Measurements from ENCODE around the gene MCRIP1. TPM values are rescaled to one million over a fixed set of nuclear protein-coding genes. Genes with fewer than 3 reads are reported as not detected.

Gene MCRIP1
- total and polyA plus RNA-seq, 9 of the 15 experiments (the other 6 are each of a cell fraction or from before 2014, with no cell fraction given): 0.39 to 35.8 (median 9.7) TPM

DNA sequence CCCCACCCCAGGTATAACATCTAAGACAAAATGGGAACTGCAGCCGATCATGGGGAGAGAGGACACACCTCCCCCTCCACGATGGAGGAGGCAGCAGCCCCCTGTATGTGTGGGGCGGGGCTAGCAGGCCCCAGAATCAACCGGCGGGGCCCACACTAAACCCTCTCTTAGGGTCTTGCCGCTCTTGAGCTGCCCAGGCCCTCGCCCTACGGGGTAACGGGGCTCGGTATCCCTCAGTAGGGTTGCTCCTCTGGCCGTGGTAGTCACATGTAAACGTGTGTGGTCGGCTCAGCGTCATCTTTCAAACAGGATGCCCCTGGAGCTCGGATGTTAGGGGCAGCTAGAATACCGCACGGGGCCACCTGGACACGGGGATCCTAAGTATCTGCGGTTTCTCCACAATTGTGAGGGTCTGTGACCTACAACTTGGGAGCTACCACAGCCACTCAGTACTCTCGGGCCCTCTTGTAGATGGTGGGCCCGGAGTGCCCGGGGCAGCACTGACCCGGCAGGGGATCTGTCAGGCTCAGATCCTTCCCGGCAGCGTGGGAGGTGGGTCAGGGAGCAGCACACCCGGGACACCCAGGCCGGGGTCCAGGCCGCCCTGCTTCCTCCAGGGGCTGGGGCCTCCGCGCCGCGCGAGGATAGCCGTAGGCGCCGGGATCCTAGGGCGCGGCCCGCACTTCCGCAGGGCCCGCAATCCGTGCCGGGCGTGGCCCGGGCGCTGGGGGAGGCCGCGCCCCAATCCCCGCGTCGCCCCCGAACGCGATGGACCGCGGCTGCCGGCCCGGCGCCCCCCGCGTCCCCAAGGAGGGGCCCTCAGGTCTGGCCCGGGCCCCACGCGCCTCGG lies 37.3 kb upstream of the MCRIP1 start:
- H4K20me1 ChIP-seq (replicated peaks; ENCODE audit: control insufficient read depth, insufficient read depth, low read length): peaks cover 35% of the 10 kb centered on the region
- ChIA-PET POLR2A (interaction anchor here (0.6 to 2.6 kb wide), 16 partner anchors 9 to 200 kb away, joined by 3 to 13 read pairs (median 4); partner anchors contain the start of genes MCRIP1 and P4HB), CTCF (ENCODE audit: low intra/inter-chr PET ratio) (interaction anchor here (0.9 kb wide), 1 partner anchor 137 kb away, joined by 3 read pairs; no protein-coding TSS in a partner anchor)
- DNase-seq (ENCODE audit: extremely low read depth in 1 of 4, low spot score in 3 of 4) (peak; percentile 26 to 61 (median 32)), ATAC-seq (no peak), FAIRE-seq (no peak)
- H3K27me3 ChIP-seq (ENCODE audit: control insufficient read depth in 2 of 2, insufficient read depth in 2 of 2, low read length in 2 of 2): no peaks in the 10 kb centered on the region
- intact Hi-C loops (cut with micrococcal nuclease) (no loop called here), in situ Hi-C loops (cut with MboI) (no loop called here)
- H3K9me3 ChIP-seq (replicated peaks; ENCODE audit: control insufficient read depth, insufficient read depth, low read depth, low read length): no peaks in the 10 kb centered on the region
- peak overlapping the region; percentile 93 for H3K27ac ChIP-seq (ENCODE audit: extremely low read depth, low read depth, low read length)
- H3K36me3 ChIP-seq (ENCODE audit: control insufficient read depth, insufficient read depth, low read length): peaks cover 37% of the 10 kb centered on the region; the same call in 2 of the 3 replicates
- no peak overlapping the region for H2AFZ ChIP-seq (ENCODE audit: low read depth, low read length)
- H3K9me1 ChIP-seq (ENCODE audit: control insufficient read depth, insufficient read depth, low read length): no peaks in the 10 kb centered on the region
- peaks cover 46% of the 10 kb centered on the region for H3K79me2 ChIP-seq (ENCODE audit: control insufficient read depth, insufficient read depth, low read length)
- peak overlapping the region; percentile 93 for H3K4me3 ChIP-seq
- BruUV-seq (replicated peaks): no TSS peak
- H3K4me2 ChIP-seq (ENCODE audit: insufficient read depth, low read length): peak overlapping the region; percentile 93
- peak overlapping the region; percentile 88 to 98 for H3K9ac ChIP-seq (ENCODE audit: insufficient read depth in 1 of 2, low read depth in 2 of 2, low read length in 2 of 2)
- H3K4me1 ChIP-seq (replicated peaks in 1 of 2; ENCODE audit: control insufficient read depth in 2 of 2, insufficient read depth in 2 of 2, low read length in 2 of 2): peaks cover 29 to 78% of the 10 kb centered on the region in 2 experiments
- WGBS (ENCODE audit: insufficient coverage, low coverage, missing lambda C conversion rate): under 1% methylated on average over 44 of the region's 65 CpGs
- TF ChIP-seq FOXA1 (IDR thresholded peaks at IDR 0.05; ENCODE audit: borderline replicate concordance) (no peak), FUS (optimal IDR thresholded peaks at IDR 0.05; ENCODE audit: low read depth, low read length) (peak; percentile 48), ZNF408 (CRISPR knock-in tag; IDR thresholded peaks at IDR 0.05; ENCODE audit: low read depth) (no peak), ZNF740 (CRISPR knock-in tag; IDR thresholded peaks at IDR 0.05) (no peak), ZNF740 (tag; IDR thresholded peaks at IDR 0.05) (no peak), RBBP5 (IDR thresholded peaks at IDR 0.05; ENCODE audit: borderline replicate concordance, insufficient read depth, low read length, poor library complexity, severe bottlenecking) (no peak), ZBTB7A (IDR thresholded peaks at IDR 0.05; ENCODE audit: borderline replicate concordance, control insufficient read depth, low read depth, low read length) (peak; percentile 16; the same call in 1 of the 2 replicates), MXI1 (IDR thresholded peaks at IDR 0.05; ENCODE audit: low read depth, low read length) (0 out of 2 replicates have a peak, but pooled peaks have one; percentile 37), ZNF197 (CRISPR knock-in tag; IDR thresholded peaks at IDR 0.05; ENCODE audit: low read depth) (no peak), HNRNPH1 (optimal IDR thresholded peaks at IDR 0.05; ENCODE audit: low read depth, low read length) (peak; percentile 28), IRF2 (CRISPR knock-in tag; IDR thresholded peaks at IDR 0.05) (no peak), BCL6 (CRISPR knock-in tag; IDR thresholded peaks at IDR 0.05) (no peak), ZNF146 (CRISPR knock-in tag; IDR thresholded peaks at IDR 0.05; ENCODE audit: unreplicated experiment) (no peak), ARHGAP35 (IDR thresholded peaks at IDR 0.05; ENCODE audit: partially characterized antibody) (no peak), HSF4 (CRISPR knock-in tag; IDR thresholded peaks at IDR 0.05; ENCODE audit: borderline replicate concordance) (no peak)
- TF ChIP-seq, protein P1, sequence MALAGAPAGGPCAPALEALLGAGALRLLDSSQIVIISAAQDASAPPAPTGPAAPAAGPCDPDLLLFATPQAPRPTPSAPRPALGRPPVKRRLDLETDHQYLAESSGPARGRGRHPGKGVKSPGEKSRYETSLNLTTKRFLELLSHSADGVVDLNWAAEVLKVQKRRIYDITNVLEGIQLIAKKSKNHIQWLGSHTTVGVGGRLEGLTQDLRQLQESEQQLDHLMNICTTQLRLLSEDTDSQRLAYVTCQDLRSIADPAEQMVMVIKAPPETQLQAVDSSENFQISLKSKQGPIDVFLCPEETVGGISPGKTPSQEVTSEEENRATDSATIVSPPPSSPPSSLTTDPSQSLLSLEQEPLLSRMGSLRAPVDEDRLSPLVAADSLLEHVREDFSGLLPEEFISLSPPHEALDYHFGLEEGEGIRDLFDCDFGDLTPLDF (CRISPR knock-in tag; IDR thresholded peaks at IDR 0.05): no peak
- TF ChIP-seq, protein P2, sequence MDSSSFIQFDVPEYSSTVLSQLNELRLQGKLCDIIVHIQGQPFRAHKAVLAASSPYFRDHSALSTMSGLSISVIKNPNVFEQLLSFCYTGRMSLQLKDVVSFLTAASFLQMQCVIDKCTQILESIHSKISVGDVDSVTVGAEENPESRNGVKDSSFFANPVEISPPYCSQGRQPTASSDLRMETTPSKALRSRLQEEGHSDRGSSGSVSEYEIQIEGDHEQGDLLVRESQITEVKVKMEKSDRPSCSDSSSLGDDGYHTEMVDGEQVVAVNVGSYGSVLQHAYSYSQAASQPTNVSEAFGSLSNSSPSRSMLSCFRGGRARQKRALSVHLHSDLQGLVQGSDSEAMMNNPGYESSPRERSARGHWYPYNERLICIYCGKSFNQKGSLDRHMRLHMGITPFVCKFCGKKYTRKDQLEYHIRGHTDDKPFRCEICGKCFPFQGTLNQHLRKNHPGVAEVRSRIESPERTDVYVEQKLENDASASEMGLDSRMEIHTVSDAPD (CRISPR knock-in tag; IDR thresholded peaks at IDR 0.05): no peak

All from K562 (cell line).